Smooth muscle cell (in vitro differentiated cells): ENCODE data around the gene ETNPPL. TPM values are rescaled to one million over a fixed set of nuclear protein-coding genes. Genes with fewer than 3 reads are reported as not detected.

Experiments used
- DNase-seq: peaks from one replicate; lab custom pipeline; 2025; ENCODE audit not compliant: unreplicated experiment; lab: John Stamatoyannopoulos, UW
- H2AFZ ChIP-seq: fragments of 200-600 bp; sonication (generic); 2 replicates; pipeline ENCODE4 v1.6.0; 2016; ENCODE audit warnings: antibody characterized with exemption, low read depth, mild to moderate bottlenecking
- H3F3A ChIP-seq: fragments of 200-600 bp; sonication (generic); 2 replicates; pipeline ENCODE4 v1.6.0; 2017; ENCODE audit warnings: antibody characterized with exemption, low read depth
- H3K27ac ChIP-seq: fragments of 200-600 bp; sonication (generic); 2 replicates; pipeline ENCODE4 v1.5.1; 2016; ENCODE audit warnings: low read depth, mild to moderate bottlenecking
- H3K27me3 ChIP-seq: fragments of 200-600 bp; sonication (generic); 2 replicates; pipeline ENCODE4 v1.6.1; 2016; ENCODE audit warnings: low read depth, mild to moderate bottlenecking
- H3K36me3 ChIP-seq: fragments of 200-600 bp; sonication (generic); 2 replicates; pipeline ENCODE4 v1.5.1; 2016; ENCODE audit warnings: low read depth
- H3K4me1 ChIP-seq: fragments of 200-600 bp; sonication (generic); 2 replicates; pipeline ENCODE4 v1.5.1; 2016; ENCODE audit warnings: low read depth
- H3K4me2 ChIP-seq: fragments of 200-600 bp; sonication (generic); 2 replicates; pipeline ENCODE4 v1.6.0; 2016; ENCODE audit warnings: mild to moderate bottlenecking
- H3K4me3 ChIP-seq: fragments of 200-600 bp; sonication (generic); 2 replicates; pipeline ENCODE4 v1.5.1; 2016; ENCODE audit warnings: mild to moderate bottlenecking
- H3K79me2 ChIP-seq: fragments of 200-600 bp; sonication (generic); 2 replicates; pipeline ENCODE4 v1.6.0; 2016; ENCODE audit warnings: low read depth, mild to moderate bottlenecking
- H3K9ac ChIP-seq: fragments of 200-600 bp; sonication (generic); 2 replicates; pipeline ENCODE4 v1.6.0; 2016; ENCODE audit warnings: low read depth
- H3K9me3 ChIP-seq: fragments of 200-600 bp; sonication (generic); replicated peaks from 2 replicates; pipeline ENCODE4 v1.5.1; 2016; ENCODE audit warnings: low read depth
- H4K20me1 ChIP-seq: fragments of 200-600 bp; sonication (generic); 2 replicates; pipeline ENCODE4 v1.6.0; 2016; ENCODE audit warnings: low read depth
- whole genome bisulfite sequencing: methylation state at CpG from one replicate; pipeline ENCODE4 v1.1.7; 2016; ENCODE audit warnings: low lambda C conversion rate; 5-methylcytosine and 5-hydroxymethylcytosine counted together
- polyA plus RNA-seq: library from polyadenylated mRNA; unstranded; fragments of >200 nt; fragmentation: Nextera tagmentation; extraction: Ambion mirVana; gene quantifications from 2 replicates; pipeline ENCODE4 v1.2.1, GENCODE V29; 2016
- total RNA-seq: library from RNA; depleted of rRNA; stranded (reverse); fragments of >200 nt; gene quantifications from 2 replicates; pipeline ENCODE4 v1.2.3, GENCODE V29; 2014
- TF ChIP-seq, protein P1 (sequence below): fragments of 200-600 bp; sonication (generic); IDR thresholded peaks from 2 replicates; pipeline ENCODE4 v1.5.1; 2017; ENCODE audit warnings: borderline replicate concordance, mild to moderate bottlenecking, antibody characterized with exemption; ENCODE audit not compliant: insufficient read depth, poor library complexity, severe bottlenecking

Gene ETNPPL
- total and polyA plus RNA-seq, 2 experiments from 2014 or later: not detected

DNA sequence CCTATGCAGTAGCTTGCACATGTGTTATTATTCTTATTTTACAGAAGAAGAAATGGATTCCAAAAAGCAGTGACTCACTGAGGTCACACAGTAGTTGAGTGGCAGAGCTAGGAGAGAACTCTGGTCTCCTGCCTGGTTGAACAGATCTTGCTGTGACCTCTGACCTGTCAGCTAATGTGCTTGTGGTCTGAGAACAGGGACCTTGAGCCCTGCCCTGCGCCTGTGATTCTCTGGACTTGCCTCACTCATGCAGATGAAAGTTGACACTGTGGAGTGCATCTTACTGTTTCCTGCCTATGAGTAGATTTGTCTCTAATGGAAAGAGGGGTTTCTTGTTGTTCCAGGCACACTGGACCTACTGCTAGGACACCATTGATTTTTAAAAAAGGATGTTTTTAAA, 32.3 kb downstream of the ETNPPL start:
- no peak overlapping the region for H3K4me2 ChIP-seq
- H3K27ac ChIP-seq: no peak overlapping the region
- peaks cover 8% of the 10 kb centered on the region for H3K9me3 ChIP-seq
- no peak for DNase-seq
- H3K36me3 ChIP-seq: no peaks in the 10 kb centered on the region
- H3K27me3 ChIP-seq: no peaks in the 10 kb centered on the region
- H2AFZ ChIP-seq: no peak overlapping the region
- H3K4me1 ChIP-seq: no peaks in the 10 kb centered on the region
- H3K4me3 ChIP-seq: no peak overlapping the region
- no peaks in the 10 kb centered on the region for H4K20me1 ChIP-seq
- WGBS: 86% methylated on average over 1 of the region's 1 CpG
- TF ChIP-seq, protein P1, sequence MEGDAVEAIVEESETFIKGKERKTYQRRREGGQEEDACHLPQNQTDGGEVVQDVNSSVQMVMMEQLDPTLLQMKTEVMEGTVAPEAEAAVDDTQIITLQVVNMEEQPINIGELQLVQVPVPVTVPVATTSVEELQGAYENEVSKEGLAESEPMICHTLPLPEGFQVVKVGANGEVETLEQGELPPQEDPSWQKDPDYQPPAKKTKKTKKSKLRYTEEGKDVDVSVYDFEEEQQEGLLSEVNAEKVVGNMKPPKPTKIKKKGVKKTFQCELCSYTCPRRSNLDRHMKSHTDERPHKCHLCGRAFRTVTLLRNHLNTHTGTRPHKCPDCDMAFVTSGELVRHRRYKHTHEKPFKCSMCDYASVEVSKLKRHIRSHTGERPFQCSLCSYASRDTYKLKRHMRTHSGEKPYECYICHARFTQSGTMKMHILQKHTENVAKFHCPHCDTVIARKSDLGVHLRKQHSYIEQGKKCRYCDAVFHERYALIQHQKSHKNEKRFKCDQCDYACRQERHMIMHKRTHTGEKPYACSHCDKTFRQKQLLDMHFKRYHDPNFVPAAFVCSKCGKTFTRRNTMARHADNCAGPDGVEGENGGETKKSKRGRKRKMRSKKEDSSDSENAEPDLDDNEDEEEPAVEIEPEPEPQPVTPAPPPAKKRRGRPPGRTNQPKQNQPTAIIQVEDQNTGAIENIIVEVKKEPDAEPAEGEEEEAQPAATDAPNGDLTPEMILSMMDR: no peak
- H3K9ac ChIP-seq: no peak overlapping the region
- H3F3A ChIP-seq: no peaks in the 10 kb centered on the region
- no peaks in the 10 kb centered on the region for H3K79me2 ChIP-seq

DNA sequence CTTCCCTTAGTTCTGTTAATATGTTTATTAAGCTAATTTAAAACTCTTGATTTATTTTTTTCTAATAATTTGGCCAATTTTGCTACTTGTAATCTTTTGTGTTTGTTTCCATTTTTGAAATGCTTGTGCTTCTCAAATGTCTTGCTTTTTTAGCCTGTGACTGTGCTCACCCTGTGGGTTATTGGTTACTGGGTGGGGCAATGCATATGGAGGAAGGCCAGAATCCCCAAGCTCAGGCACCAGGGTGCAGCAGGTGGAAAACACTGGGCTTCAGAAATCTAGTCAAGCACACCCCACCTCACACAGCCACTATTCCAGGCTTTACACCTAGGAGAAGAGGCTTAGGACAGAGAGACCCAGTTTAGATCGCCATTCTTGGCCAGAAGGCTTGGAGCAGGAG, 33.1 kb downstream of the ETNPPL start:
- Histone ChIP-seq H3K4me1 (no peaks in the 10 kb centered on the region), H3K27me3 (no peaks in the 10 kb centered on the region), H3K36me3 (no peaks in the 10 kb centered on the region), H3K9ac (no peak overlapping the region), H3K9me3 (peaks cover 11% of the 10 kb centered on the region), H3K79me2 (no peaks in the 10 kb centered on the region), H3F3A (no peaks in the 10 kb centered on the region), H3K27ac (no peak overlapping the region), H4K20me1 (no peaks in the 10 kb centered on the region), H3K4me3 (no peak overlapping the region), H3K4me2 (no peak overlapping the region), H2AFZ (no peak overlapping the region)
- WGBS: 100% methylated on average over 1 of the region's 1 CpG
- DNase-seq: no peak
- TF ChIP-seq, protein P1: no peak

DNA sequence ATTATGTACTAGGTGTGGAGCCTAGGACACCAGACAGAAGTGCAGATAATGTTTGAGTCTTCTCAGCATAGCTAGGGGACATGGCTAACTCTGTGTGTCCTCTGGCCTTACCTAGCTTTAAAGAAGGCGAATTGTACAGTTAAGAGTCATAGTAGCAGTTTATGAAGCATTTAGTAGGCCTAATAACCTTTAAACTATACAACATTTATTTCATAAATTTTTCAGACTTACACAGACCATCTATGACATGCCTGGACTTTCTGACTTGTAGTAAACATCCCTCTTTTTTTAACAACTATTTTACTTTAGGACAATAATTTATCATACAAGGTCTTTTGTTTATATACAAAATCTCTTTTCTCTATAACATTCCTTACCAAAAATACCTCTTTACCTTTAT, 37.4 kb downstream of the ETNPPL start:
- TF ChIP-seq, protein P1: no peak
- no peaks in the 10 kb centered on the region for H3F3A ChIP-seq
- H3K9me3 ChIP-seq: peaks cover 16% of the 10 kb centered on the region
- H3K27me3 ChIP-seq: no peaks in the 10 kb centered on the region
- H3K9ac ChIP-seq: no peak overlapping the region
- H3K27ac ChIP-seq: no peak overlapping the region
- 31% methylated on average over 1 of the region's 1 CpG for WGBS
- DNase-seq: no peak
- no peak overlapping the region for H2AFZ ChIP-seq
- no peak overlapping the region for H3K4me2 ChIP-seq
- H3K79me2 ChIP-seq: no peaks in the 10 kb centered on the region
- H4K20me1 ChIP-seq: no peaks in the 10 kb centered on the region
- H3K4me3 ChIP-seq: no peak overlapping the region
- H3K36me3 ChIP-seq: no peaks in the 10 kb centered on the region
- H3K4me1 ChIP-seq: no peaks in the 10 kb centered on the region

DNA sequence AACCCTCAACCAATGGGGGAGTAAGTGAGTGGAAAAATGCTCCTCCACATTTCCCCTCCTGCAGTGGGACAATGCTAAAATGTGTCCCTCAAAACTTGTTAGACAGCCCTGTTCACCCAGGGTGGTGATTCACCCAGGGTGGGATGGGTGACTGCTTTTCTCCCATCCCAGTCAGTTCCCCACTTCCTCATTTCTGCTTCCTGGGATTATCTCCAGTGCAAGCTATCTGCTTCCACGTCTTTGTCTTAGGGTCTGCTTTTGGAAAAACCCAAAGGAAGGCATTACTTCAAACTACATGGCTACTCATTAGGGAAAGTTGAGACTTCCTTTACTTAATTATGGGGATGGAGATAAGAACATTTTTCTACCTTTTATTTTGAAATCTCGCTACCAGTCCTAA, 45.5 kb downstream of the ETNPPL start:
- Histone ChIP-seq H4K20me1 (no peaks in the 10 kb centered on the region), H3K79me2 (no peaks in the 10 kb centered on the region), H3K4me2 (no peak overlapping the region), H3K27ac (no peak overlapping the region), H3K9ac (no peak overlapping the region), H3F3A (no peaks in the 10 kb centered on the region), H3K9me3 (no peaks in the 10 kb centered on the region), H3K27me3 (no peaks in the 10 kb centered on the region), H3K4me3 (no peak overlapping the region), H3K36me3 (no peaks in the 10 kb centered on the region), H3K4me1 (no peaks in the 10 kb centered on the region), H2AFZ (no peak overlapping the region)
- 60% methylated on average over 2 of the region's 2 CpGs for WGBS
- TF ChIP-seq, protein P1: no peak
- DNase-seq: no peak
